ENCODE measurements around the gene GNA14. TPM values are rescaled to one million over a fixed set of nuclear protein-coding genes. Genes with fewer than 3 reads are reported as not detected.

Gene GNA14
- polyA plus RNA-seq, 1 donor from 2014 or later = 0.40 TPM

DNA sequence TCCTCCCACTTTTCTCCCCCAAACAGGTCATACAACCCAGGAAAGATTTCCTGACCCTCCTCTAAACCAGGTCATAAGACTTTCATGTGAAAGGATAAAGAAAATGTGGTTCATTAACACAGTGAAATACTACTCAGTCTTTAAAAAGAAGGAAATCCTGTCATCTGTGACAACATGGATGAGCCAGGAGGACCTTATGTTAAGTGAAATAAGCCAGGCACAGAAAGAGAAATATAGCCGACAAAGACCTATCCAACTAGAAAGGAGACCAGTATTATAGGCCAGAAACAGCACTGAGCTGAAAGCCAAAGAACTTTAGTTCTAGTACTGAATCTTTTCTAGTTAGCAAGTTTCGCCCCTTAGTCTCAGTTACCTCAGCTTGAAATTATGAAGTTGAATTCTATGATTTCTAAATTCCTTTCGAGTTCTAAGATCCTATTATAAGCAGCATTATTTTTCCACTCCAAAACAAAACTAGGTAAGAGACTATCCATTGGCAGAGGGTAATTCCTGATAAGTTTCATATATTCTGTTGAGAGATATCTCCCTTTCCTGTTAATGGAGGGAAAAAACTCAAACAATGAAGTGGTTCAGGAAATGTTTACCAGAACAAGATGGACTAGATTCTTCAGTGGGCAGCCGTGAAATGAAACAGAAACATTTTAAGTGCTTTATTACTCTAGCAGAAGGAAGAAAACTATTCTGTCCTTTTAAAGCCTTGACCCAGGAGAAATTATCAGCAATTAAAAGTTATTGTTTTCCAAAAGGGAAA lies 42.5 kb downstream of the GNA14 start:
- Histone ChIP-seq H3K9me2 (ENCODE audit: insufficient read depth, low read length) (no peaks in the 10 kb centered on the region), H3K79me2 (replicated peaks; ENCODE audit: insufficient read depth, low read length) (no peaks in the 10 kb centered on the region), H2AFZ (ENCODE audit: low read depth, low read length) (no peak overlapping the region), H3K27ac (ENCODE audit: low read length) (no peak overlapping the region), H3K9ac (ENCODE audit: low read length) (no peak overlapping the region), H4K20me1 (ENCODE audit: insufficient read depth) (no peaks in the 10 kb centered on the region), H3K4me3 (ENCODE audit: low read length) (no peak overlapping the region), H3K9me3 (ENCODE audit: low read length) (no peaks in the 10 kb centered on the region), H3K27me3 (ENCODE audit: insufficient read depth, low read depth, low read length) (no peaks in the 10 kb centered on the region), H3K4me2 (ENCODE audit: low read length) (no peak overlapping the region), H3F3A (ENCODE audit: insufficient read depth, low read length, poor library complexity, severe bottlenecking) (no peaks in the 10 kb centered on the region), H3K36me3 (ENCODE audit: insufficient read depth, low read length) (no peaks in the 10 kb centered on the region)
- TF ChIP-seq MXI1 (conservative IDR thresholded peaks at IDR 0.05; ENCODE audit: poor library complexity, severe bottlenecking) (no peak), SMC3 (conservative IDR thresholded peaks at IDR 0.05; ENCODE audit: poor library complexity) (no peak), CTCF (IDR thresholded peaks at IDR 0.05; ENCODE audit: poor library complexity, severe bottlenecking) (no peak), TAF1 (IDR thresholded peaks at IDR 0.05; ENCODE audit: low read depth) (no peak), EZH2 (IDR thresholded peaks at IDR 0.05; ENCODE audit: borderline replicate concordance, insufficient read depth, low read length, poor library complexity, severe bottlenecking) (no peak), POLR2AphosphoS5 (IDR thresholded peaks at IDR 0.05) (no peak), RAD21 (conservative IDR thresholded peaks at IDR 0.05) (no peak), REST (IDR thresholded peaks at IDR 0.05; ENCODE audit: borderline replicate concordance) (no peak), EP300 (conservative IDR thresholded peaks at IDR 0.05; ENCODE audit: poor library complexity, severe bottlenecking) (no peak)

GRCh38 chr9:77604316-77604715 lies 43.8 kb downstream of the GNA14 start:
- no peak overlapping the region for H3K4me3 ChIP-seq (ENCODE audit: low read length)
- no peak overlapping the region for H3K4me2 ChIP-seq (ENCODE audit: low read length)
- TF ChIP-seq TAF1 (IDR thresholded peaks at IDR 0.05; ENCODE audit: low read depth) (no peak), EZH2 (IDR thresholded peaks at IDR 0.05; ENCODE audit: borderline replicate concordance, insufficient read depth, low read length, poor library complexity, severe bottlenecking) (no peak), RAD21 (conservative IDR thresholded peaks at IDR 0.05) (no peak), CTCF (IDR thresholded peaks at IDR 0.05; ENCODE audit: poor library complexity, severe bottlenecking) (no peak), MXI1 (conservative IDR thresholded peaks at IDR 0.05; ENCODE audit: poor library complexity, severe bottlenecking) (no peak), EP300 (conservative IDR thresholded peaks at IDR 0.05; ENCODE audit: poor library complexity, severe bottlenecking) (no peak)
- no peak overlapping the region for H3K27ac ChIP-seq (ENCODE audit: low read length)
- no peaks in the 10 kb centered on the region for H4K20me1 ChIP-seq (ENCODE audit: insufficient read depth)
- no peak overlapping the region for H2AFZ ChIP-seq (ENCODE audit: low read depth, low read length)
- no peaks in the 10 kb centered on the region for H3K79me2 ChIP-seq (replicated peaks; ENCODE audit: insufficient read depth, low read length)
- no peak overlapping the region for H3K9ac ChIP-seq (ENCODE audit: low read length)
- no peaks in the 10 kb centered on the region for H3K36me3 ChIP-seq (ENCODE audit: insufficient read depth, low read length)
- no peaks in the 10 kb centered on the region for H3F3A ChIP-seq (ENCODE audit: insufficient read depth, low read length, poor library complexity, severe bottlenecking)
- H3K9me2 ChIP-seq (ENCODE audit: insufficient read depth, low read length) = no peaks in the 10 kb centered on the region
- H3K9me3 ChIP-seq (ENCODE audit: low read length) = no peaks in the 10 kb centered on the region
- H3K27me3 ChIP-seq (ENCODE audit: insufficient read depth, low read depth, low read length) = no peaks in the 10 kb centered on the region
